Fibroblast of lung (primary cell): ENCODE results near the gene DBNL. TPM values are rescaled to one million over a fixed set of nuclear protein-coding genes. Genes with fewer than 3 reads are reported as not detected.

Experiments
- DNase-seq, 2 donors: peaks; one replicate each; pipeline versions ENCODE4 v3.0.0 to v3.0.0-alpha.2; 2010; ENCODE audit warnings: low read depth in 2 of 2
- H2AFZ ChIP-seq: 2 replicates; pipeline ENCODE4 v1.5.1; 2012; ENCODE audit warnings: low read length, control low read depth, inconsistent platforms
- H3K27ac ChIP-seq: 2 replicates; pipeline ENCODE4 v1.5.1; 2011; ENCODE audit warnings: low read length, control low read depth; ENCODE audit not compliant: insufficient read depth
- H3K27me3 ChIP-seq: 2 replicates; pipeline ENCODE4 v1.5.1; 2011; ENCODE audit warnings: mild to moderate bottlenecking, low read length; ENCODE audit not compliant: control insufficient read depth, insufficient read depth
- H3K36me3 ChIP-seq: 2 replicates; pipeline ENCODE4 v1.5.1; 2011; ENCODE audit warnings: low read length; ENCODE audit not compliant: control insufficient read depth, insufficient read depth
- H3K4me1 ChIP-seq: 2 replicates; pipeline ENCODE4 v1.5.1; 2011; ENCODE audit warnings: low read length; ENCODE audit not compliant: control insufficient read depth, insufficient read depth; ENCODE audit errors: extremely low read depth
- H3K4me2 ChIP-seq: 2 replicates; pipeline ENCODE4 v1.5.1; 2011; ENCODE audit warnings: low read length, control low read depth; ENCODE audit not compliant: insufficient read depth; ENCODE audit errors: extremely low read depth
- H3K4me3 ChIP-seq, 4 experiments: fragments of 200-600 bp in 1 of 4; sonication (generic) in 1 of 4; replicated peaks in 1 of 4; 2 replicates each; pipeline ENCODE4 v1.5.1; 2011 to 2016; ENCODE audit warnings: low read length in 4 of 4, low read depth in 3 of 4, mild to moderate bottlenecking in 3 of 4, control low read depth in 2 of 4, inconsistent platforms in 1 of 4, mixed read lengths in 1 of 4; ENCODE audit not compliant: insufficient read depth in 1 of 4; ENCODE audit errors: control extremely low read depth in 1 of 4
- H3K79me2 ChIP-seq: 2 replicates; pipeline ENCODE4 v1.5.1; 2012; ENCODE audit warnings: mild to moderate bottlenecking, low read length, inconsistent platforms; ENCODE audit not compliant: control insufficient read depth, insufficient read depth
- H3K9ac ChIP-seq: 2 replicates; pipeline ENCODE4 v1.5.1; 2011; ENCODE audit warnings: mild to moderate bottlenecking, low read length, control low read depth; ENCODE audit not compliant: insufficient read depth
- H3K9me3 ChIP-seq: 2 replicates; pipeline ENCODE4 v1.5.1; 2012; ENCODE audit warnings: low read depth, low read length; ENCODE audit not compliant: control insufficient read depth, insufficient read depth
- H4K20me1 ChIP-seq: 2 replicates; pipeline ENCODE4 v1.5.1; 2011; ENCODE audit warnings: low read length; ENCODE audit not compliant: control insufficient read depth, insufficient read depth; ENCODE audit errors: extremely low read depth
- EZH2 ChIP-seq: IDR thresholded peaks from 2 replicates; pipeline ENCODE4 v1.5.1; 2012; ENCODE audit warnings: low read length, control low read depth, mild to moderate bottlenecking; ENCODE audit errors: missing control alignments
- polyA plus RNA-seq, 2 donors: library from polyadenylated mRNA; depleted of rRNA in 1 of 2; stranded (reverse) in 1 of 2; unstranded in 1 of 2; fragments of >200 nt; gene quantifications; 2 replicates each; pipeline ENCODE4 v1.2.1, GENCODE V29; 2011 to 2012; ENCODE audit warnings: missing spikeins in 1 of 2
- total RNA-seq: library from RNA; depleted of rRNA; stranded (reverse); fragments of >200 nt; gene quantifications from 2 replicates; pipeline ENCODE4 v1.2.1, GENCODE V29; 2014
- TF ChIP-seq, protein P1 (sequence below), 2 donors: IDR thresholded peaks in 1 of 2; conservative IDR thresholded peaks in 1 of 2; 1 replicate in 1 of 2; 2 replicates in 1 of 2; pipeline ENCODE4 v1.5.1; 2011 to 2012; ENCODE audit warnings: low read length in 2 of 2, control low read depth in 1 of 2, inconsistent platforms in 1 of 2, low read depth in 1 of 2, mild to moderate bottlenecking in 1 of 2

Gene DBNL
- total and polyA plus RNA-seq, 2 donors (not counting 1 experiment from before 2014, with no cell fraction given) = 86.4 to 88.2 TPM

- Histone ChIP-seq H3K79me2 (no peaks in the 10 kb centered on the region), H3K36me3 (peaks cover 23% of the 10 kb centered on the region), H3K4me2 (no peak overlapping the region), H3K9ac (no peak overlapping the region), H3K27ac (no peak overlapping the region), H3K4me3 (no peak overlapping the region), H3K27me3 (no peaks in the 10 kb centered on the region), H3K9me3 (no peaks in the 10 kb centered on the region), H3K4me1 (peaks cover 11% of the 10 kb centered on the region), H4K20me1 (no peaks in the 10 kb centered on the region), H2AFZ (no peak overlapping the region)
- no peak for TF ChIP-seq EZH2
- DNase-seq = no peak
Observed at GRCh38 chr7:44107961-44108767, 63.7 kb downstream of the DBNL start.

DNA sequence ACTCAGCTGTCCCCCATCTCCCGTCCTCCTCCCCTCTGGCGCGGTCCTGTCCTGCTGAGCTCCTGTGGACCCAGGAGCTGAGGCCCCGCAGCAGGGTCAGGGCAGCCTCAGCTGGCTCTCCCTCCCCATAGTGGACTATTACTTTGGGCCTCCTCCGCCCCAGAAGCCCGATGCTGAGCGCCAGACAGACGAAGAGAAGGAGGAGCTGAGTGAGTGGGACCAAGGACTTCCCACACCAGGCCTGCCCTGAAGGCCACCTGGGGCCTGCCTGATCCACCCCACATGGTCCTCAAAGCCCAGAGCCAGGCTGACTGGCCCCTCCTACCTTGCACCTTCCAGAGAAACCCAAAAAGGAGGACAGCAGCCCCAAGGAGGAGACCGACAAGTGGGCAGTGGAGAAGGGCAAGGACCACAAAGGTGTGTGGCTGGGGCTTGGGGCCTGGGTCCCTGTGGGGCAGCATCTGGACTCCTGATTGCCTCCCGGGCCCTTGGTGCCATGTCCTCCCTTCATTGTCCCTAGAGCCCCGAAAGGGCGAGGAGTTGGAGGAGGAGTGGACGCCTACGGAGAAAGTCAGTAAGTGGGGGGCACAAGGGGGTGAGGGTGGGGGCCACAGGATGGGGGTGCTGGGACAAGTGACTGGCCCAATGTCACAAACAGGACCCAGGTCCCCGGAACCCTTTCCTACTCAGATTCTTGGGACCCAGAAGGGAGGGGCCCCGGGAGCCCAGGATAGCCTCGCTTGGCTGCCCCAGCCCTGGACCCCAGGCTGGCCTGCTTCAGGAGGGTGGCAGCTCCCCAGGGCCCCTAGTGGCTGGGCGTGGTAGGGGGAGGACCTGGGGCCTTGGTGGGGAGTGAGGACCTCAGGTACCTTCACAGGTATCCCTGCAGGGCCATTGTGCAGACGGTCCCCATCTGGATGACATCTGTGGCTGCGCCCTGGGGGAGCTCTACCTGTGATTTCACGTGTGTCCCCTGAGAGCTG is 64.6 kb downstream of the DBNL start:
- Histone ChIP-seq H4K20me1 (no peaks in the 10 kb centered on the region), H3K9me3 (no peaks in the 10 kb centered on the region), H3K4me1 (peaks cover 11% of the 10 kb centered on the region), H3K79me2 (no peaks in the 10 kb centered on the region), H2AFZ (no peak overlapping the region), H3K4me3 (no peak overlapping the region), H3K4me2 (no peak overlapping the region), H3K36me3 (peaks cover 28% of the 10 kb centered on the region), H3K27ac (no peak overlapping the region), H3K27me3 (no peaks in the 10 kb centered on the region), H3K9ac (no peak overlapping the region)
- no peak for TF ChIP-seq EZH2
- TF ChIP-seq, protein P1, sequence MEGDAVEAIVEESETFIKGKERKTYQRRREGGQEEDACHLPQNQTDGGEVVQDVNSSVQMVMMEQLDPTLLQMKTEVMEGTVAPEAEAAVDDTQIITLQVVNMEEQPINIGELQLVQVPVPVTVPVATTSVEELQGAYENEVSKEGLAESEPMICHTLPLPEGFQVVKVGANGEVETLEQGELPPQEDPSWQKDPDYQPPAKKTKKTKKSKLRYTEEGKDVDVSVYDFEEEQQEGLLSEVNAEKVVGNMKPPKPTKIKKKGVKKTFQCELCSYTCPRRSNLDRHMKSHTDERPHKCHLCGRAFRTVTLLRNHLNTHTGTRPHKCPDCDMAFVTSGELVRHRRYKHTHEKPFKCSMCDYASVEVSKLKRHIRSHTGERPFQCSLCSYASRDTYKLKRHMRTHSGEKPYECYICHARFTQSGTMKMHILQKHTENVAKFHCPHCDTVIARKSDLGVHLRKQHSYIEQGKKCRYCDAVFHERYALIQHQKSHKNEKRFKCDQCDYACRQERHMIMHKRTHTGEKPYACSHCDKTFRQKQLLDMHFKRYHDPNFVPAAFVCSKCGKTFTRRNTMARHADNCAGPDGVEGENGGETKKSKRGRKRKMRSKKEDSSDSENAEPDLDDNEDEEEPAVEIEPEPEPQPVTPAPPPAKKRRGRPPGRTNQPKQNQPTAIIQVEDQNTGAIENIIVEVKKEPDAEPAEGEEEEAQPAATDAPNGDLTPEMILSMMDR (conservative IDR thresholded peaks at IDR 0.05 in 1 of 2, IDR thresholded peaks at IDR 0.05 in 1 of 2; ENCODE audit: low read depth in 1 of 2, low read length in 2 of 2) = no peak
- no peak for DNase-seq

DNA sequence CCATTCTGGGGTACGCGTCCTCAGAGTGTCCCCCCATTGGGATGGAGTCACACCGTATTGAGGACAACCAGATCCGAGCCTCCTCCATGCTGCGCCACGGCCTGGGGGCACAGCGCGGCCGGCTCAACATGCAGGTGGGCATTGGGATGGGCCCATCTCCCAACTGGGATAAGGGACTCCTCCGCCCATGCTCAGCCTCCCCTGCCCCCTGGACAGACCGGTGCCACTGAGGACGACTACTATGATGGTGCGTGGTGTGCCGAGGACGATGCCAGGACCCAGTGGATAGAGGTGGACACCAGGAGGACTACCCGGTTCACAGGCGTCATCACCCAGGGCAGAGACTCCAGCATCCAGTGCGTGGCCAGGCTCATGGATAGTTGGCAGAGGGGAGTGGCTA is 65.5 kb downstream of the DBNL start:
- Histone ChIP-seq H3K9me3 (no peaks in the 10 kb centered on the region), H4K20me1 (no peaks in the 10 kb centered on the region), H3K4me3 (no peak overlapping the region), H3K4me1 (peaks cover 11% of the 10 kb centered on the region), H3K27ac (no peak overlapping the region), H3K36me3 (peaks cover 30% of the 10 kb centered on the region), H3K27me3 (no peaks in the 10 kb centered on the region), H3K9ac (no peak overlapping the region), H3K79me2 (no peaks in the 10 kb centered on the region), H3K4me2 (no peak overlapping the region), H2AFZ (no peak overlapping the region)
- no peak for DNase-seq
- no peak for TF ChIP-seq EZH2
- TF ChIP-seq, protein P1 (conservative IDR thresholded peaks at IDR 0.05 in 1 of 2, IDR thresholded peaks at IDR 0.05 in 1 of 2; ENCODE audit: low read depth in 1 of 2, low read length in 2 of 2) = no peak
